IMR-90 (cell line): Measurements from ENCODE around the gene UBL4A. TPM values are rescaled to one million over a fixed set of nuclear protein-coding genes. Genes with fewer than 3 reads are reported as not detected.

Experiments used
- ATAC-seq: fragments of 200-7000 bp; cut with Tn5 transposase; 2 replicates; pipeline ENCODE4 v1.9.1; 2020; ENCODE audit warnings: low read depth, mild to moderate bottlenecking, moderate library complexity
- BruUV-seq: library from RNA; stranded (reverse); fragments of 400-500 nt; replicated peaks from 2 replicates; lab custom pipeline; 2021; lab: Mats Ljungman, UMichigan
- CTCF ChIA-PET: fragments of 300-600 bp; formaldehyde crosslinking; extraction: SDS; loops from one replicate; lab custom pipeline; 2021; ENCODE audit warnings: antibody characterized with exemption; lab: Yijun Ruan, JAX
- POLR2A ChIA-PET: fragments of 300-600 bp; sonication (Branson Sonifier 250); formaldehyde crosslinking; loops from one replicate; lab custom pipeline; 2022; ENCODE audit warnings: antibody characterized with exemption; ENCODE audit not compliant: unreplicated experiment; lab: Charles Lee
- DNase-seq: peaks from one replicate; pipeline ENCODE4 v3.0.0; 2013
- H2AFZ ChIP-seq: replicated peaks from 2 replicates; pipeline ENCODE3; 2013; ENCODE audit warnings: low read length, mild to moderate bottlenecking; ENCODE audit not compliant: poor library complexity
- H2AK5ac ChIP-seq: 2 replicates; pipeline ENCODE4 v1.6.1; 2013; ENCODE audit warnings: low read depth, low read length, inconsistent platforms
- H2AK9ac ChIP-seq: replicated peaks from 2 replicates; pipeline ENCODE3; 2013; ENCODE audit warnings: mild to moderate bottlenecking, low read depth, low read length, moderate library complexity; ENCODE audit not compliant: poor library complexity
- H2BK120ac ChIP-seq: 2 replicates; pipeline ENCODE4 v1.6.1; 2013; ENCODE audit warnings: low read depth, low read length, inconsistent platforms
- H2BK15ac ChIP-seq: 3 replicates; pipeline ENCODE4 v1.6.1; 2013; ENCODE audit warnings: low read depth, low read length, inconsistent platforms
- H2BK20ac ChIP-seq: 2 replicates; pipeline ENCODE4 v1.6.1; 2013; ENCODE audit warnings: low read depth, mild to moderate bottlenecking, inconsistent platforms, low read length, moderate library complexity
- H2BK5ac ChIP-seq: 2 replicates; pipeline ENCODE4 v1.6.1; 2013; ENCODE audit warnings: mild to moderate bottlenecking, low read depth, low read length, inconsistent platforms; ENCODE audit not compliant: poor library complexity, severe bottlenecking
- H3K14ac ChIP-seq: replicated peaks from 2 replicates; pipeline ENCODE4 v1.6.1; 2013; ENCODE audit warnings: low read depth, low read length, inconsistent platforms
- H3K18ac ChIP-seq: 2 replicates; pipeline ENCODE4 v1.6.1; 2013; ENCODE audit warnings: low read depth, low read length, control low read depth
- H3K23ac ChIP-seq: 2 replicates; pipeline ENCODE4 v1.6.1; 2013; ENCODE audit warnings: low read depth, low read length, inconsistent platforms
- H3K27ac ChIP-seq: 2 replicates; pipeline ENCODE4 v1.5.1; 2013; ENCODE audit warnings: mild to moderate bottlenecking, control low read depth, low read length; ENCODE audit not compliant: insufficient read depth
- H3K27me3 ChIP-seq: 2 replicates; pipeline ENCODE4 v1.6.1; 2013; ENCODE audit warnings: low read length; ENCODE audit not compliant: control insufficient read depth, insufficient read depth
- H3K36me3 ChIP-seq: 2 replicates; pipeline ENCODE4 v1.6.1; 2013; ENCODE audit warnings: low read length, mixed read lengths; ENCODE audit not compliant: control insufficient read depth, insufficient read depth
- H3K4ac ChIP-seq: 2 replicates; pipeline ENCODE4 v1.6.1; 2013; ENCODE audit warnings: low read depth, low read length, inconsistent platforms
- H3K4me1 ChIP-seq: 2 replicates; pipeline ENCODE4 v1.6.1; 2013; ENCODE audit warnings: low read length, mixed read lengths; ENCODE audit not compliant: control insufficient read depth, insufficient read depth
- H3K4me2 ChIP-seq: 2 replicates; pipeline ENCODE4 v1.6.1; 2013; ENCODE audit warnings: low read depth, mild to moderate bottlenecking, control low read depth, low read length, moderate library complexity
- H3K4me3 ChIP-seq: 2 replicates; pipeline ENCODE4 v1.5.1; 2013; ENCODE audit warnings: low read depth, mild to moderate bottlenecking, control low read depth, low read length, moderate library complexity; ENCODE audit not compliant: insufficient read depth
- H3K56ac ChIP-seq: 2 replicates; pipeline ENCODE4 v1.6.1; 2013; ENCODE audit warnings: low read length, inconsistent platforms; ENCODE audit not compliant: insufficient read depth; ENCODE audit errors: extremely low read depth
- H3K79me1 ChIP-seq, 2 experiments: 2 replicates each; pipeline ENCODE4 v1.6.1; 2013; ENCODE audit warnings: low read length in 2 of 2, inconsistent platforms in 1 of 2, low read depth in 1 of 2
- H3K9ac ChIP-seq: 2 replicates; pipeline ENCODE4 v1.6.1; 2013; ENCODE audit warnings: low read depth, low read length, control low read depth
- H3K9me1 ChIP-seq: 2 replicates; pipeline ENCODE4 v1.6.1; 2013; ENCODE audit warnings: low read length, inconsistent platforms; ENCODE audit not compliant: insufficient read depth
- H3K9me3 ChIP-seq: 2 replicates; pipeline ENCODE4 v1.6.1; 2013; ENCODE audit warnings: low read length; ENCODE audit not compliant: control insufficient read depth, insufficient read depth
- H4K20me1 ChIP-seq: 2 replicates; pipeline ENCODE4 v1.6.1; 2013; ENCODE audit warnings: low read length, inconsistent platforms; ENCODE audit not compliant: insufficient read depth
- H4K5ac ChIP-seq: 2 replicates; pipeline ENCODE4 v1.6.1; 2013; ENCODE audit warnings: mild to moderate bottlenecking, low read depth, low read length, control low read depth
- H4K8ac ChIP-seq, 2 experiments: 2 replicates each; pipeline ENCODE4 v1.6.1; 2013; ENCODE audit warnings: low read depth in 2 of 2, low read length in 2 of 2, control low read depth in 1 of 2, inconsistent platforms in 1 of 2
- H4K91ac ChIP-seq: 2 replicates; pipeline ENCODE4 v1.6.1; 2013; ENCODE audit warnings: low read depth, low read length, inconsistent platforms; ENCODE audit not compliant: insufficient read depth
- FOS ChIP-seq: fragments of 150-350 bp; IDR thresholded peaks from 2 replicates; pipeline ENCODE4 v1.6.1; 2016; ENCODE audit warnings: low read depth, low read length
- MAZ ChIP-seq: IDR thresholded peaks from 2 replicates; pipeline ENCODE4 v1.6.1; 2012; ENCODE audit warnings: low read depth, mild to moderate bottlenecking, low read length, improper control_type of control experiment, moderate library complexity, borderline replicate concordance
- RFX5 ChIP-seq: IDR thresholded peaks from 2 replicates; pipeline ENCODE4 v1.8.0; 2012; ENCODE audit warnings: low read depth, mild to moderate bottlenecking, low read length, moderate library complexity
- WGBS, 2 experiments: methylation state at CpG; one replicate each; pipeline versions ENCODE4 v1.1.5 to v1.1.7; 2013; ENCODE audit warnings: missing lambda C conversion rate in 2 of 2; ENCODE audit not compliant: insufficient read length in 1 of 2; ENCODE audit errors: extremely low coverage in 2 of 2; 5-methylcytosine and 5-hydroxymethylcytosine counted together
- dilution Hi-C: fragments of 300-500 bp; cut with HindIII; formaldehyde crosslinking; loops from one replicate; pipeline ENCODE4 v1.14.3; 2018; ENCODE audit warnings: low sequenced_read_pairs; ENCODE audit not compliant: unreplicated experiment
- in situ Hi-C: fragments of 300-500 bp; cut with MboI; formaldehyde crosslinking; loops from 3 replicates; pipeline ENCODE4 v1.14.3; 2019; ENCODE audit warnings: low sequenced_read_pairs, inconsistent platforms, mixed read lengths
- intact Hi-C: fragments of 100-400 bp; cut with micrococcal nuclease; formaldehyde crosslinking; loops from 2 replicates; pipeline ENCODE4 v1.10.0; 2022
- polyA plus RNA-seq, 3 experiments: library from polyadenylated mRNA; depleted of rRNA; stranded (reverse); fragments of >200 nt; gene quantifications; 2 replicates each; pipeline ENCODE4 v1.2.3, GENCODE V29; 2012; ENCODE audit warnings: low replicate concordance in 1 of 3
- total RNA-seq: library from RNA; depleted of rRNA; stranded (reverse); fragments of >200 nt; gene quantifications from 2 replicates; pipeline ENCODE4 v1.2.3, GENCODE V29; 2012

The UBL4A gene
- total and polyA plus RNA-seq, 2 of the 4 experiments (the other 2 are of a cell fraction) = 24.6 to 28.3 TPM

DNA sequence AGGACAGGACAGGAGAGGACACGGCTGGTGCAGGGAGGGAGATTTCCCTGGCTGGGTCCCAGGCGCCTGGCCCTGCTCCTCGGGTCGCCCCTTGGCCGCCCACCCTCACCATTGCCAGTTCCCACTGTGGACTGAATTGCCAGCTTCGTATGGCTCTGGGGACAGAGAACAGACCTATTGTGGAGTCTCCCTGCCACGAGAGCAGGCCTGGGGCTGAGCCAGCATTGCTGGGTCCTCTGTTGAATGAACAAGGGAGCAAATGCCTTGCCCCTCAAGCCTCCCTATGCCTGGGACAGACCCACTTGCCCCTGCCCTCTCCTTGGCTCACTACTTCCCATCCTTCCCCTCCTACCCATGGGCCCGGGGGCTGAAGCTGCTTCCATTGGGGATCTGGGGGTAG lies 24.0 kb downstream of the UBL4A start:
- ATAC-seq (no peak), DNase-seq (no peak)
- H3K4me3 ChIP-seq = no peak overlapping the region
- ChIA-PET POLR2A (no interaction called here), CTCF (no interaction called here)
- no peak overlapping the region for H2BK120ac ChIP-seq
- dilution Hi-C loops = no loop called here
- H3K9me1 ChIP-seq = no peaks in the 10 kb centered on the region
- no peak overlapping the region for H4K5ac ChIP-seq
- H2AK9ac ChIP-seq = no peak overlapping the region
- no peak for TF ChIP-seq MAZ
- no peak for TF ChIP-seq FOS
- TF ChIP-seq RFX5 = no peak
- H2AFZ ChIP-seq = no peak overlapping the region
- no peak overlapping the region for H3K14ac ChIP-seq
- peaks cover 4% of the 10 kb centered on the region; the same call in 1 of the 2 replicates for H3K4me1 ChIP-seq
- BruUV-seq = no TSS peak
- H3K56ac ChIP-seq = no peak overlapping the region
- no peak overlapping the region for H3K27ac ChIP-seq
- no peak overlapping the region for H3K18ac ChIP-seq
- H4K8ac ChIP-seq = no peak overlapping the region
- H2BK20ac ChIP-seq = no peak overlapping the region
- H2BK15ac ChIP-seq = no peak overlapping the region
- no peak overlapping the region for H3K4ac ChIP-seq
- no peaks in the 10 kb centered on the region; the same call in 1 of the 2 replicates for H3K9me3 ChIP-seq
- H2BK5ac ChIP-seq = no peak overlapping the region
- H2AK5ac ChIP-seq = no peak overlapping the region
- no CpG with 5 or more reads among the region's 8 CpGs for WGBS, 2 experiments
- peaks cover 0 to 16% of the 10 kb centered on the region in 2 experiments; a peak in 3 of 4 replicates for H3K79me1 ChIP-seq
- H3K4me2 ChIP-seq = no peak overlapping the region
- intact Hi-C loops = no loop called here
- no peak overlapping the region for H3K9ac ChIP-seq
- H3K23ac ChIP-seq = no peak overlapping the region
- no peak overlapping the region for H4K91ac ChIP-seq
- H3K27me3 ChIP-seq = no peaks in the 10 kb centered on the region
- in situ Hi-C loops = no loop called here
- peaks cover 39% of the 10 kb centered on the region for H4K20me1 ChIP-seq
- H3K36me3 ChIP-seq = peaks cover 59% of the 10 kb centered on the region
